Fibroblast of lung (primary cell): ENCODE results near the gene SCG3. TPM values are rescaled to one million over a fixed set of nuclear protein-coding genes. Genes with fewer than 3 reads are reported as not detected.

ENCODE experiments used
- DNase-seq, 2 donors: peaks; one replicate each; pipeline versions ENCODE4 v3.0.0 to v3.0.0-alpha.2; 2010; ENCODE audit warnings: low read depth in 2 of 2
- H2AFZ ChIP-seq: 2 replicates; pipeline ENCODE4 v1.5.1; 2012; ENCODE audit warnings: low read length, control low read depth, inconsistent platforms
- H3K27ac ChIP-seq: 2 replicates; pipeline ENCODE4 v1.5.1; 2011; ENCODE audit warnings: low read length, control low read depth; ENCODE audit not compliant: insufficient read depth
- H3K27me3 ChIP-seq: 2 replicates; pipeline ENCODE4 v1.5.1; 2011; ENCODE audit warnings: mild to moderate bottlenecking, low read length; ENCODE audit not compliant: control insufficient read depth, insufficient read depth
- H3K36me3 ChIP-seq: 2 replicates; pipeline ENCODE4 v1.5.1; 2011; ENCODE audit warnings: low read length; ENCODE audit not compliant: control insufficient read depth, insufficient read depth
- H3K4me1 ChIP-seq: 2 replicates; pipeline ENCODE4 v1.5.1; 2011; ENCODE audit warnings: low read length; ENCODE audit not compliant: control insufficient read depth, insufficient read depth; ENCODE audit errors: extremely low read depth
- H3K4me2 ChIP-seq: 2 replicates; pipeline ENCODE4 v1.5.1; 2011; ENCODE audit warnings: low read length, control low read depth; ENCODE audit not compliant: insufficient read depth; ENCODE audit errors: extremely low read depth
- H3K4me3 ChIP-seq, 4 experiments: fragments of 200-600 bp in 1 of 4; sonication (generic) in 1 of 4; replicated peaks in 1 of 4; 2 replicates each; pipeline ENCODE4 v1.5.1; 2011 to 2016; ENCODE audit warnings: low read length in 4 of 4, low read depth in 3 of 4, mild to moderate bottlenecking in 3 of 4, control low read depth in 2 of 4, inconsistent platforms in 1 of 4, mixed read lengths in 1 of 4; ENCODE audit not compliant: insufficient read depth in 1 of 4; ENCODE audit errors: control extremely low read depth in 1 of 4
- H3K79me2 ChIP-seq: 2 replicates; pipeline ENCODE4 v1.5.1; 2012; ENCODE audit warnings: mild to moderate bottlenecking, low read length, inconsistent platforms; ENCODE audit not compliant: control insufficient read depth, insufficient read depth
- H3K9ac ChIP-seq: 2 replicates; pipeline ENCODE4 v1.5.1; 2011; ENCODE audit warnings: mild to moderate bottlenecking, low read length, control low read depth; ENCODE audit not compliant: insufficient read depth
- H3K9me3 ChIP-seq: 2 replicates; pipeline ENCODE4 v1.5.1; 2012; ENCODE audit warnings: low read depth, low read length; ENCODE audit not compliant: control insufficient read depth, insufficient read depth
- H4K20me1 ChIP-seq: 2 replicates; pipeline ENCODE4 v1.5.1; 2011; ENCODE audit warnings: low read length; ENCODE audit not compliant: control insufficient read depth, insufficient read depth; ENCODE audit errors: extremely low read depth
- EZH2 ChIP-seq: IDR thresholded peaks from 2 replicates; pipeline ENCODE4 v1.5.1; 2012; ENCODE audit warnings: low read length, control low read depth, mild to moderate bottlenecking; ENCODE audit errors: missing control alignments
- polyA plus RNA-seq, 2 donors: library from polyadenylated mRNA; depleted of rRNA in 1 of 2; stranded (reverse) in 1 of 2; unstranded in 1 of 2; fragments of >200 nt; gene quantifications; 2 replicates each; pipeline ENCODE4 v1.2.1, GENCODE V29; 2011 to 2012; ENCODE audit warnings: missing spikeins in 1 of 2
- total RNA-seq: library from RNA; depleted of rRNA; stranded (reverse); fragments of >200 nt; gene quantifications from 2 replicates; pipeline ENCODE4 v1.2.1, GENCODE V29; 2014
- TF ChIP-seq, protein P1 (sequence below), 2 donors: IDR thresholded peaks in 1 of 2; conservative IDR thresholded peaks in 1 of 2; 1 replicate in 1 of 2; 2 replicates in 1 of 2; pipeline ENCODE4 v1.5.1; 2011 to 2012; ENCODE audit warnings: low read length in 2 of 2, control low read depth in 1 of 2, inconsistent platforms in 1 of 2, low read depth in 1 of 2, mild to moderate bottlenecking in 1 of 2

SCG3 gene
- total and polyA plus RNA-seq, 2 donors (not counting 1 experiment from before 2014, with no cell fraction given) = not detected

DNA sequence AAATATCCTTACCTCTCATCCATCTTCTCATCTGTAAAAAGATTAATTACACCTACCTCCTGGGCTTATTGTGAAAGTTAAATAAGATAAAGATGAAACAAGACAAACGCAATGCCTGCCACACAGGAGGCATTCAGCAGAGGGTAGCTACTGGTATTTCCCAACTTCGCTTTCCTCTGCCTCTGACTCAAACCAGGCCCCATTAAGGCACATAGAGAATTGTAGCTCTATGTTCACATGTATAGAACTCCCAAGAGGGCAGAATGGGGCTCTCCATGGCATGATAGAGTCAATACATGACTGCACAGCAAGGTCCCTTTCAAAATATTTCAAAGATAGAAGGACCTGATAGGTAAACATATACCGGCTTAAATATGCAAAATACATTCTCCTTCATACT is 54.8 kb downstream of the SCG3 start:
- Histone ChIP-seq H3K4me2 (peak overlapping the region; percentile 67), H3K9ac (no peak overlapping the region), H3K9me3 (no peaks in the 10 kb centered on the region), H3K36me3 (no peaks in the 10 kb centered on the region), H3K27ac (no peak overlapping the region), H4K20me1 (no peaks in the 10 kb centered on the region), H3K4me1 (peaks cover 5% of the 10 kb centered on the region), H2AFZ (no peak overlapping the region), H3K79me2 (no peaks in the 10 kb centered on the region), H3K27me3 (no peaks in the 10 kb centered on the region), H3K4me3 (peak overlapping the region in 2 of 4 experiments; percentile 66 to 72)
- DNase-seq = no peak
- TF ChIP-seq, protein P1, sequence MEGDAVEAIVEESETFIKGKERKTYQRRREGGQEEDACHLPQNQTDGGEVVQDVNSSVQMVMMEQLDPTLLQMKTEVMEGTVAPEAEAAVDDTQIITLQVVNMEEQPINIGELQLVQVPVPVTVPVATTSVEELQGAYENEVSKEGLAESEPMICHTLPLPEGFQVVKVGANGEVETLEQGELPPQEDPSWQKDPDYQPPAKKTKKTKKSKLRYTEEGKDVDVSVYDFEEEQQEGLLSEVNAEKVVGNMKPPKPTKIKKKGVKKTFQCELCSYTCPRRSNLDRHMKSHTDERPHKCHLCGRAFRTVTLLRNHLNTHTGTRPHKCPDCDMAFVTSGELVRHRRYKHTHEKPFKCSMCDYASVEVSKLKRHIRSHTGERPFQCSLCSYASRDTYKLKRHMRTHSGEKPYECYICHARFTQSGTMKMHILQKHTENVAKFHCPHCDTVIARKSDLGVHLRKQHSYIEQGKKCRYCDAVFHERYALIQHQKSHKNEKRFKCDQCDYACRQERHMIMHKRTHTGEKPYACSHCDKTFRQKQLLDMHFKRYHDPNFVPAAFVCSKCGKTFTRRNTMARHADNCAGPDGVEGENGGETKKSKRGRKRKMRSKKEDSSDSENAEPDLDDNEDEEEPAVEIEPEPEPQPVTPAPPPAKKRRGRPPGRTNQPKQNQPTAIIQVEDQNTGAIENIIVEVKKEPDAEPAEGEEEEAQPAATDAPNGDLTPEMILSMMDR (conservative IDR thresholded peaks at IDR 0.05 in 1 of 2, IDR thresholded peaks at IDR 0.05 in 1 of 2; ENCODE audit: low read depth in 1 of 2, low read length in 2 of 2) = no peak
- TF ChIP-seq EZH2 = no peak

DNA sequence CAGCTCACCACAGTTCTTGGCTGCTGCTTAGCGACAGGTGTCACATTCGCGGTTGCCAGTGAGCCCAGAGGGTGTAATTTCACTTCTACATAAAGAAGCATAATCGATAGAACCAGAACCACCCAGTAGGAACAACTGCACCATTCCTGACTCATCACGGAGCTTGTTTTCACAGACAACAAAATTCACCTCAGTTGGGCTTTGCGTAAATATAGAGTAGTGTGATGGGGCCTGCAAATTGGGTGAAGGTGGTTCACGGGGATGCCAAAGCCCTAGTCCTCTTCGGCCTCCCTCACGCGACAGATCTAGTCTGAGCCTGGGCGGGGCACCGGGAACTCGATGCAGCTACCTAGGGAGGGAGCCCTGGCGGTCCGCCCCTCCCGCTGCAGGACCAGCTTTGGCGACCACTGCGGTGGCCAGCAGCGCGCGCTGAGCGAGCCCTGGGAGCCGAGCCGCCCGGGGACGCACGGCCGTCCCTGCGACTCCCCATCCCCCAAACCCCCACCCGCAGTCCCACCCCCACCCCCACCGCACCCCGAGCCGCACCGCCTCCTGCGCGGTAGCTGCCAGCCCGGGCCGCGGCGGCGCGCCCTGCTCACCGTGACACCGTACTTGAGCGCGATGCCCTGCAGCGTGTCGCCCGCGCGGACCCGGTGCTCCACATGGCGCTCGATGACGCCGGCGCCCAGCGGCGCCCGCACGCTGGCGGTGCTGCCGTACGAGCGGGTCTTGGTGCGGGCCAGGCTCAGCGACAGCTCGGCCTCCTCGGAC is 55.6 kb downstream of the SCG3 start:
- Histone ChIP-seq H3K9ac (peak overlapping the region; percentile 48), H4K20me1 (no peaks in the 10 kb centered on the region), H3K36me3 (no peaks in the 10 kb centered on the region), H2AFZ (peak overlapping the region; percentile 68), H3K27me3 (no peaks in the 10 kb centered on the region), H3K4me1 (peaks cover 2% of the 10 kb centered on the region), H3K4me3 (peak overlapping the region; percentile 37 to 72 (median 52)), H3K27ac (no peak overlapping the region), H3K4me2 (peak overlapping the region; percentile 67), H3K79me2 (no peaks in the 10 kb centered on the region), H3K9me3 (no peaks in the 10 kb centered on the region)
- no peak for TF ChIP-seq EZH2
- TF ChIP-seq, protein P1 (conservative IDR thresholded peaks at IDR 0.05 in 1 of 2, IDR thresholded peaks at IDR 0.05 in 1 of 2; ENCODE audit: low read depth in 1 of 2, low read length in 2 of 2) = no peak
- DNase-seq = peak; percentile 12 to 20

DNA sequence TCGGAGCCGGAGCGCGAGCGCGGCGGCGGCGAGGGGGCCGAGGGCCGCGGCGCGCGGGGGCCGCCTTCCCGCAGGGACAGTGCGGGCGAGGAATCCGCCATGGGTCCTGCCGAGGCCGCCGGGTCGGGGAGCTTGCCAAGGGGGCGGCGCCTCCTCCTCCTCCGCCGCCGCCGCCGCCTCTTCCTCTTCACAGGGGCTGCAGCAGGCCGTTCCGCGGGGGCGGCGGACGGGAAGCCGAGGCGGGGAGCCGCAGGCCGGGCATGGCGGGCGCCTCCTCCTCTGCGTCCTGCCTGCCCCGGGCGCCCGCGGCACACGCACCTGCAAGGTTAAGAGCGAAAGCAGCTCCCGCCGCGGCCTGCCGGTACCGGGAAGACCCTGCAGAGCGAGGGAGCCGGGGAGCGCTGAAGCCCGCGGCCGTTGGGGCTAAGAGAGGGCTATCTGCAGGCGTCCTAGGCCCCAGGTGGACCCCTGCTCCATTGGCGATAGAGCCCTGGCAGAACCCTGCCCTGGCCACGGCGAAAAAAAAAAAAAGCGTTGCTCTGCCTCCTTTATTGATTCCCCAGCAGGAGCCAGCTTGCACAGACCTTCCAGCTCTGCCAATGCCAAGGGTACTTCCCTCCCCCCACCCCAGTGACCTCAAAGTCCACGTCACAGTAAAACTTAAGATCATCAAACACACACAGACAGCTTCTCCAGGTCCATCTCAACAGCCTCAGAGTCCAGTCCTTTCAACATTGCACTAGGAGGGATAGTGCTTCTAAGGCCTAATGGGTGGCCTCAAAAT is 56.4 kb downstream of the SCG3 start, which contains the start of gene LYSMD2:
Gene LYSMD2 (minus strand): TSS at position 134 of the 784 bp plus-strand sequence. CDS start 33 bp downstream, at position 101.
- no peak within 1 kb of the TSS for H3K27ac ChIP-seq
- peak; percentile 40 to 66 for DNase-seq

More for the DNA sequence above, 56.4 kb downstream of the SCG3 start, which contains the start of gene LYSMD2:
- Histone ChIP-seq H3K4me1 (peaks cover 2% of the 10 kb centered on the region), H3K36me3 (no peaks in the 10 kb centered on the region), H3K4me3 (peak within 1 kb of the TSS; percentile 37 to 72 (median 52)), H3K27me3 (no peaks in the 10 kb centered on the region), H3K9me3 (no peaks in the 10 kb centered on the region), H3K4me2 (peak within 1 kb of the TSS; percentile 67), H2AFZ (peak within 1 kb of the TSS; percentile 68), H3K9ac (peak within 1 kb of the TSS; percentile 48), H4K20me1 (no peaks in the 10 kb centered on the region), H3K79me2 (no peaks in the 10 kb centered on the region)
- TF ChIP-seq, protein P1 (conservative IDR thresholded peaks at IDR 0.05 in 1 of 2, IDR thresholded peaks at IDR 0.05 in 1 of 2; ENCODE audit: low read depth in 1 of 2, low read length in 2 of 2) = no peak
- TF ChIP-seq EZH2 = no peak
